ENCODE data around the gene GDPD5.

The GDPD5 gene

DNA sequence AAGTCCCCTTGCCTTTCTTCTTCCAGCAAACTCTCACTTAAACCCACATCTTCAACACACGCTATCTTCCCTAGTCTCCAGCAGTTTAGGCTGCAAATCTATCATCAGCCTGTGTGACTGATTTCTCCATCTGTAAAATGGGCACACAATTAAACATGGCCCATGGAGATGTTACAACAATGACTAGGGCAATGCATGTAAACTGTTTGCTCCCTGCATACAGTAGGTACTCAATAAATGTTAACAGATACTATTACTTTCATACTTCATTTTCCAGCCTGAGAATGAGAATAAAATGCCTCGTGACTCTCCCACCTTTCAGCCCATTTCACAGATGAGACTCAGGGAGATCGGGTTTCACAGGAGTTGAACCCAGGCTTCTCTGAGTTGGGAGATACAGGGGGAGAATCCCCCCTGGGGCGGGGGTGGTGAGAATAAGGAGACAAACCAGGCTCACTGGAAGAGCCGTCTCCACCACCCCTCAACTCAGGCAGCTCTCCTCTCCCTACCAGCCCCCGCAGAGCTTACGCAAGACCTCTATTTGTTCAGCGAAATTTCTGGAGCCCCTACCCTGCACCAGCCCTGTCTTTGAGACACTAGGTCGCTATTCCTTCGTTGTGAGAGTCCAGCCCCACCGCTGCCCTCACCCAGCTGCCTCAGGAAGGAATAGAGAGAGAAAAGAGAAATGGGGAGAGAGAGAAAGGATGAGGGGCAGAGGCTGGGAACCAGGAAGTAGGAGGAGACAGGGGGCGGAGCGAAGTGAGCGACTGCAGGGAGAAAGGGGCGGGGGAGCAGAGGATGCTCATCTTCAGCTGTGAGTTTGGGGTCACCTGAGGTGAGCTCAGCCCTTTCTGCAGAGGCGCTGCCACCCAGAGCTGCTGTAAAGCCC, 50.6 kb downstream of the GDPD5 start:
- in situ Hi-C loops (cut with HindIII; ENCODE audit: low sequenced_read_pairs) = no loop called here

DNA sequence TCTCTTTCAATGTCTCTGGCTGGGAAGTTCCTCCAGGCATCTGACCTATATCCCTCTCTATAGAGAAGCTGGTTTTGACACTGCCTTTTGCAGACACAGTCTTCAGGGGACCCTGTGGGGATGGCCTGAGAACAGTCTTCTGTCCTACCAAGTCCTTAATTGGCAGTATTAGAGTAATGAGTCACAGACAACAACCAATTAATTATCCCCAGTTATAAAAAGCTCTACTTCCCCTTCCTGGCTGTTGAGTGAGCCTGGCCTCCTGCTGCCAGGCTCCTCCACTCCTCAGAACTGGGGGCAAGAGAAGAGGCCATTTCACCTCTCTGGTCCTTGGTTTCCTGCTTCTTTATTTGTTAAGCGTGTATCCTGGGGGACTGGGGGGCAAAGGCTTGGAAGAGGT, 51.5 kb downstream of the GDPD5 start:
- in situ Hi-C loops (cut with HindIII; ENCODE audit: low sequenced_read_pairs) = no loop called here

DNA sequence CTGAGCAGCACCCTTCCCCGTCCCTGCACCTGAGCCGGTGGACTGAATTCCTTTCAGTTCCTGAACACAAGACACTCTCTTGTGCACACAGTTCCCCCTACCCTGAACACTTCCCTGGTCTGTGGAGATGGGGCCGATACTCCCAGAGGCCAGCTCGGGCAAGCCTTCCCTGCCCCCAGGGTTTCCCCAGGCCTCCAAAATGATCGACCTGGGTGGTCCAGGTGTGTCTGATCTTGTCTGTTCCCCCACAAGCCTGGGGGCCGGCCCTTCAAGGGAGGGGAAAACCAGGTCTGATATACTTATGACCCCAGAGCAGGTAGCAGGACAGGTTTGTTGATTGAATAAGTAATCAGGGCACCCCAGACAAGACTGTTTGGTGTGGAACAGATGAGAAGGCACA, 52.1 kb downstream of the GDPD5 start:
- in situ Hi-C loops (cut with HindIII; ENCODE audit: low sequenced_read_pairs) = no loop called here

DNA sequence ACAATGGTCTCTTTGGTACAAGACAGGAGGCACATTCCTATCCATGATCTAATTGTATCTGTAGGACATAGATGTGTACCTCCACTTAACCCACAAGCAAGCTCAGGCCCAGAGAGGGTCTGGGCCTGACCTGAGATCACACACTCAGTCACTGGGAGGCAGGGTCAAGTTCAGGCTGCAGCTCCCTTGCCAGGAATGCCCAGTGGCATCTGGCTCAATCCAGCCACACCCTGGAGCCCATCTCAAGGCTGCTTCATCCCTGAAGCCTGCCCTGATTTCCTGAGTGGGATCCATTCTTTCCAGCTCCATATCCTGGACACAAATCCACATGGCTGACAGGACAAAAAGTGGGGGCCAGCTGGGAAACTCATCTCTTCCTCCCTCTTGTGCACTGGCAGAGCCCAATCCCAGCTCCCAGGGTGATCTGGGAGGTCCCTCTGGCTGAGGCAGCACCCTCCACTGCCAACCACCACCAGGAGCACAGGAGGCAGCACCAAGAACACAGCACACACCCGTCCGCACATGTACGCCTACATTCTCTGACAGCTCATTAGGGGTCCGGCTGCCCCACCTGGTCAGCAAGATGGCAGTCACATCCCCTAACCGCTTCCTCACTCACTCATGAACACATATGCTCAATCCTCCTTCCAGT, 53.5 kb downstream of the GDPD5 start:
- in situ Hi-C loops (cut with HindIII; ENCODE audit: low sequenced_read_pairs) = no loop called here

DNA sequence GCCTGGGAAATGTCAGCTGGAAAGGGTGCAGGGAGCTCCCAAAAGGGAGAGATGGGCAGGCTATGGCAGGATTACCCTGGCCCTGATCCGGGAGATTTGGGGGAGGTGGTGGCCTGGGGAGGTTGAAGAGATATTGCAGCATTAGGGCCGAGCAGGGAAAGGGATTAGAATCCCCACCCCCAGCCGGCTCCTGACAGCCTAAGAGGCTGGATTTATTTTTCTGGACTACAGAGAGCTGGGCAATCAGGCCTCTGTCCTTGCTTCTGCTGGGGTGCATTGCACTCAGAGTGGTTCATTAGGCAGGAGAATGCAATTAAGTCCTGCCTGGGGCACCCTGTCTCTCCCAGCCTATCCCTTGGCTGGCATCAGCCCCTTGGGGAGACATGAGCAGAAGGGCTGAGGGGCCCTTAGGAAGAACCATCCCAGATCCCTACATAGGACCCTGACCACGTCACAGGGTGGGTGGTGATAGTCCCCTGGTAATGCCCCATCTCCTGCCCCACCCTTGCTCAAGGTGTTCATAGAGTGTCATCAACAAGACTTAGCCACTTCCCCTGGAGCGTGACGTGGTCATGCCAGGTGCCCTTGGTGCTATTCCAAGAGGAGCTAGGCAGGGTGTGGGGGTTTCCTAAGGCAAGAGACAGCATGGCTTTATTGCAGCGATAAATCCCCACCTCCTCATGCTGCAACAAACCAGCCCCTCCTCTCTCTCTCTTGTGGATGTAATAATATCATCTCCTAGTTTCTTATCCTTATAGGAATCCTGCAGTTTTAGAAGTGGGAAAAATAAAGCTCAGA, 54.4 kb downstream of the GDPD5 start:
- in situ Hi-C loops (cut with HindIII; ENCODE audit: low sequenced_read_pairs) = no loop called here

DNA sequence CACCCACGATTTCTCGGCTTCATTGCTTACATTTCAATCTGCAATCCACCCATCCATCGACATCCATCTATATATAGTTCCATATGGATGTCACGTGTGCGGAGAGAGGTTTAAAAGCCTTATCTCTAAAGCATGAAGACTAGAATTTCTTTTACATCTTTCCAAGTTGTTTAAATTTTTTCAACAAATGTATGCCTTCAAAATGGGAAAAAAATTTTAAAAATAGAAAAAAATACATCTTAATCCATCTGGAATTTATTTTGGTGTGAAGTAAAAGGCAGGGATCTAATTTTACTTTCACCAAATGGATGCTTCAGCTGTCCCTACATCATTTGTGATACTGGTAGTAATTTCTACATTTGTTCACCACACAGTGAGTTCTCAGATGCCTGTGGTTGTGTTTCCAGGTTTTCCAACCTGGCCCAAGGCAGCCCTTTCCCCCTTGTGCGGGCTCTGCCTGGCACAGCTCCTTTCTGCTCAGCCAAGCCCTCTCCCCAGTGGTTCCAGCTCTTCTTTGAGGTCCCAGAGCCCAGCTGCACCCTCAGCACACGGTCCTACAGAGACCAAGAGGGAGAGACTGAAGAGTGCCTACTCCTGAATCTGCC, 55.2 kb downstream of the GDPD5 start:
- in situ Hi-C loops (cut with HindIII; ENCODE audit: low sequenced_read_pairs) = no loop called here

DNA sequence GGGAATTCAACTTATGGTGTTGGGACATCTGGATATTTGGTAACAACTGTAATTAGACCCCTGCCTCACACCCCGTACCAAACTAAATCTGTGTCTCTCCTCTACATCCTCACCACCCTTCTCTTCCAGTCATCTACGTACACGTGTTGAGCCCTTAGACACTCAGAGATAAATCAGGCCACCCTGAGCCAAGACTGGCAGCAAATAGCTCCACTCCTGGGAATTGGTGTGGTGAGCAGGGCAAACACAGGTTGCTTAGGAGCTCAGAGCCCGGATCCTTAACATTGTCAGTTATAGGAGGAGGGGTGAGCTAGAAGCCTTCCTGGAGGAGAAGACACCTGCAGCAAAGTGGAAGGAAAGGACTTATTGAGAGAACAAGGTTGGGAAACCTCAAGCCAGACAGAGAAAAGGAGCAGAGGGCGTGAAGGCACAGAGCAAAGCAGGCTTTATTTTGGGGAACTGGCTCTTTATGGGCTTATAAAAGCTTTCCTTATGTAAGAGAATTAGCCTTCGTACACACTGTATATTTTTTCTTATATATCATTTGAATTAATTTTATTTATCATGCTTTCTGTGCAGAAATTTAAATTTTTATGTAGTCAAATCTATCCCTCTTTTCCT, 55.8 kb downstream of the GDPD5 start:
- in situ Hi-C loops (cut with HindIII; ENCODE audit: low sequenced_read_pairs) = no loop called here

DNA sequence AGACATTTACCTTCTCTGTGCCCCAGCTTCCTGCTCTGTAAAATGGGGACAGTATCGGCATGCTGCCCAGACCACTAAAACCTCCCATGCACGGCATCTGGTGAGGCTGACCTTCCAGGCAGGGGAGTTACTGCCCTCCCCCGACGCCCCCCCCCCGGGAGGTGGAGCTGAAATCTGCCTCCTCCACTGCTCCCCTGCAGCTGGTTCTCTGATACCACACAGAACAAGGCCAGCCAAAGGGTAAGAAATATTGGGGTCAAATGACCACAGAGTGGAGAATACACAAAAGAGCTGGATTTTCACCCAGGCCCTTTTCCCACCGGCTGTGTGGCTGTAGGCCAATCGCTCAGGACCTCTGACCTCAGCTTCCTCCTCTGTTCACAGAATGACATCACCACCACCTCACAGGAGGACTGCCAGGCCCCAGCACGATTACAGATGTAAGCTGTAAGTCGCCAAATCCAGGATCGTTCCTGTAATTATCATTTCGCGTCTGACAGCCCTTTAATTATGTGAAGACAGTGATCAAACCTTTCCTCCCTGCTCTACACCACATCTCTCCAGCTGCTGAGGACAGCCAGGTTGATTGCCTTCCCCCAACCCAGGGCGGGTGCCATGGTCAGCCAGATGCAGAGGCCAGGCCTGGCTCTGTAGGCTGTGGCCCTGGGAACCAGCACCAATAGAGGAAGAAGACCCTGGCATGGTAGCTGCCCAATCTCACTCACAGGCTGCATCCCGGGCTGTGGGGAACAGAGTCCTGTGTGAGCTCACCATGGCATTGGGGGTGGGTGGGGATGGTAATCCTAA, 57.0 kb downstream of the GDPD5 start:
- in situ Hi-C loops (cut with HindIII; ENCODE audit: low sequenced_read_pairs) = no loop called here

DNA sequence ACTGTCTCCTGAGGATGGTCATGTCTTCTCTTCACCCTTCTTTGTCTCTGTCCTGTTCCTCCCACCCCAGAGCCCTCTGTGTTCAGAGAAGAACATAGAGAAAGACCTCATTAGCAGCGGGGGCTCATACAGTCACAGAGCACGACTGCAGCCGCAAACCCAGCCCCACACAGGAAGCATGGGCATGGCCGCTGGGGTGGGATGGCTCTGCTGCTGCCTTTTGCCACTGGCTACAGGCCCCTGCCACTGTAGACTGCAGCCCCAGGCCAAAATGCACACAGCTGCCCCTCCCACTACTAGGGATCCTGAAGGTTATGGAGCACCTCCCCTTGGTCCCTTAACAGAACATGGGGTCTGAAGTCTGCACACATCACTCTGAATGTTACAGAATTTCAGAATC, 57.9 kb downstream of the GDPD5 start:
- in situ Hi-C loops (cut with HindIII; ENCODE audit: low sequenced_read_pairs) = no loop called here

DNA sequence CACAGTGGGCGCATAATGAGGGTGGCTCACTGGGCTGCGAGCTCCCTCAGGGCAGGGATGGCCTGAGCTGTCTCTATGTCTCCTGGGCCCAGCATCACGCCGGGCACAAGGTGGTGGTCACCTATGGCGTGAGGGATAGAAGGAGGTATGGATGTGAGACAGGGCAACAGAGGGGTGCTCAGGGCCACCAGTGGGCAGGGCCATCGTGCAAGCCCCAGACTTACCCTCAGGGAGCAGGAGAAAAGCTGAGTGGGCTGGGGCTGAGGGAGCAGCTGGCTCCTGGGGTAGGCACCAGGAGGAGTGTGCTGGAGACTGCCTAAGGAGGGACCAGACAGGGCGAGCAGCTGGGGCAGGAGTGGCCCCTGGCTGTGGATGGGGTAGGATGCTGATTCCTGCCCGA, 58.4 kb downstream of the GDPD5 start:
- in situ Hi-C loops (cut with HindIII; ENCODE audit: low sequenced_read_pairs) = no loop called here

DNA sequence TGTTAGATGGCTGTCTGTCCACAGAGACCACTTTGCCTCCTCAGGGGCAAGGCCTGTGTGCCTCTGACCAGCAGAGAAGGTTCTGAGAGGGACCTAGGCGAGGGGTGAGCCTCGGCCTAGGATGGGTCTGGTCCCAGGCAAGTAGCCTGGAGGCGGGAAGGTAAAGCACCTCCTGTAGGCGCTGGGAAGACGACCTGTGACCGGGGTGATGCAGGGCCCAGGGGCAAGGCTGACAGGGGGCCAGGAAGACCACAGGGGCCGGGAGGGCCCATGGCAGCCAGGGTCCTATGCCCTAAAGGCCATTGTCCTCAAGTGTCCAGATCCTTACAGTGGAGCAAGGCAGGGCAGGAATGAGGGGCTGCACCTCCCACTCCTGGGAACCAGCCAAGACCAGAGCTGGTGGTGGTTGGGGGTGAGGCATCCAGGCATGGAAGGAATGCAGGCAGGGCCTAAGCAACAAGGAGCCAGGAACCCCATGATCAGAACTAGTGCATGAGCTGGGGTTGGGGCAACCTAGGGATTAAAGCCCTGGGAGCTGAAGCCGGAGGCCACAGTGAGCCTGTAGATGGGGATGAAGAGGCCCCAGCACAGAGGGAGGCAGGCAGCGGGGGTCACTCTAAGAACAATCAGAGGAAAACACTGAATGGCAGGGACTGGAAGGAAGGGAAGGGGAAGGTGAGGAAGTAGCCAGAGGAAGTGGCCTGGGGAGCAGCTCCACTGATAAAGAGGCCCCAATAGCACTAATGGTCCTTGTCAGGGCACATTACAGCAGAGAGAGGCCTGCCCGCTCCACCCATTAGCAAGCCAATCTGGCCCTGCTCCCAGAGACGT, 59.8 kb downstream of the GDPD5 start:
- in situ Hi-C loops (cut with HindIII; ENCODE audit: low sequenced_read_pairs) = no loop called here

DNA sequence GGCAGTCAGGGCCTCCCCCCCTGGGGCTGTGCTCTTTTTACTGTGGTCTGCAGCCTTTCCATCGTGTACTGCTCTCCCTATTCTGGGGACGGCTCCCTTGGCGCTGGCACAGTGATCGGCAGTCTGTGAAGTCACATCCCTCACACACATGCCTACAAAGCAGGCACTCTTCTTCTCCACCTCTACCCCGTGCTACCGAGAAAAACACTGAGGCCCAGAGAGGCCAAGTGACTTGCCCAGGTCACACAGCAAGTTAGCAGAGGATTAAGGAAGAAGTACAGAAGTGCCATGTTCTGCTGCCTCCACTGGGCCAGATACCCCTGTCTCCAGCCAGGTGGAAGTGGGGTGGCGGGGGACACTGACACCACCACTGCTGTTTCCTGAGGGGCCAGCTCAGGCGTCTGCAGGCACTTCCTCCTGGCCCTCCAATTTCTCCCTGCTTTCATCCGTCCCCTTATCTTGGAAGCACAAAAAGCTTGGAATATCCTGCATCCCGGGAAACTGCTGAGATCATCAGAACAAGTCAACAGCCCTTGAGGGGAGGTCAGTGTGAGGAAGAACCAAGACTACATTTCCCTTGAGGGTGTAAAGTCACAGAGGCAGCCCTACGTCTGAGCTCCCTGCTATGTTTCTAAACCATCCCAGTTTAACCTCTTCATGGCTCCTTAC, 62.5 kb downstream of the GDPD5 start:
- in situ Hi-C loops (cut with HindIII; ENCODE audit: low sequenced_read_pairs) = loop anchor here (5.0 kb wide), 1 partner anchor 59 kb away; no protein-coding TSS in a partner anchor

DNA sequence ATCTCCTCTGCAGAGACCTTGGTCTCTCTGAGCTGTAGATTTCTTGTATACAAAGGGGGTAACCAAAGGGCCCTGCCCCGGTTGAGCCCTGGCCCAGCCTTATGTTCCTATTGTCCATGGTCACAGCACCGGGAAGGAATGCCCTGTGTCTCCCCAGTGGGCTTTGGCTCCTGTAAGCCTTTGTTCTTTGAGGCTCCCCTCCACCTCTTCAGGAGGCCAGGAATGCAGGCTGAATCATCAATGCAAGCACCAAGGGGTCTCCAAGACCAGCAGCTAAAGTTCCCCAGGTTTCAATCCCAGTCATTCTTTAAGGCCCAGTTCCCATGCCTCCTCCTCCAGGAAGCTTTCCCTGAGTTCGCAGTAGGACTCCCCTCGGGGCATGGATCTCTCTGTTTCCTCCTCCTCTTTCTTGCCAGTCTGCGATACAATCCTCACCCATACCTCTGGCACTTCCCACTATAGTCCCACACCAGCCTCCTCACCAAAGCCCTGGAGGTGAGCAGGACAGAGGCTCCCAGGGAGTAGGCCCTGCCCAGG, 63.6 kb downstream of the GDPD5 start:
- in situ Hi-C loops (cut with HindIII; ENCODE audit: low sequenced_read_pairs) = loop anchor here (5.0 kb wide), 1 partner anchor 60 kb away; no protein-coding TSS in a partner anchor

DNA sequence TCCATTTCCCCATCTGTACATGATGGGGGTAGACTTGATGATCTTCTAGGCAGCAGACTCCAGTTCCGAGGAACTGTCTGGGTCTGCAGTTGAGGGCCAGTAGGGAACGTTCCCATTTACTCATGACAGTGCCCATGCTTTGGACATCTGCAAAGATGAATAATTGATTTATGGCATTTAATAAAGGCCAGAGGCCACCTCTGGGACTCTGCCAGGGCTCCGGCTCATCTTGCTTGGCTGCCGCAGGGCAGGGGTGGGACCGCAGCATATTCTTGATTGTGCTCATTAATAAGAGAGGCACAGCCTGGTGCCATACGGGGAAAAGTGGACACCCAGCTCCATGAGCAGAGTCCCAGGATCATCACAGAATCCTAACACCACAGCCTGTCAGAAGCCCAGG, 64.6 kb downstream of the GDPD5 start:
- in situ Hi-C loops (cut with HindIII; ENCODE audit: low sequenced_read_pairs) = loop anchor here (5.0 kb wide), 1 partner anchor 61 kb away; no protein-coding TSS in a partner anchor

DNA sequence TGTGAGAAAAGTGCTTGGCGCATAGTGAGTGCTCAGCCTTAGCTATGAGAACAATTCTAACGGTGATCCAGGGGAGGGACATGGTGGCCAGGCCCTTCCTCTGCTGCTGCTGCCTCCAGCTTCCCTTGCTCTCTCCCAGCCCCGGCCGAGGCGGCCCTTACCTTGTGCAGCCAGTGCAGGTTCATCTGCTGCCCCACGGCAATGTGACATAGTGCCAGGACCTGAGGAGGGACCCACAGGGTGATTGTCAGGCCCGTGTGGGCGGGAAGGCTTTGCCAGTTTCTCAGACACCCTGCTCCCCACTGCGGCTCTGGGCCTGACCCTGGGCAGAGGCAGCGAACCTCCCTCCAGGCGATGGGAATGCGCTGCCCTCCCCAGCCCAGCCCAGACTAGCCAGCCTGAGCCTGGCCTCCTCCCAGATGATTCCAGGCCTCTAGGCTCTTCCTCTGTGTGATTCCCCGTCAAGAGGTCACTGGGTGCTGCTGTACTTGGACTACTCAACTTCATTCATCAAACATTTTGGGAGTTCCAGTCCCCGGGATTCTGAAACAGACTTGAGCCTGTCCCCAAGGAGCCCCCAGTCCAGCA, 69.1 kb downstream of the GDPD5 start:
- in situ Hi-C loops (cut with HindIII; ENCODE audit: low sequenced_read_pairs) = no loop called here

DNA sequence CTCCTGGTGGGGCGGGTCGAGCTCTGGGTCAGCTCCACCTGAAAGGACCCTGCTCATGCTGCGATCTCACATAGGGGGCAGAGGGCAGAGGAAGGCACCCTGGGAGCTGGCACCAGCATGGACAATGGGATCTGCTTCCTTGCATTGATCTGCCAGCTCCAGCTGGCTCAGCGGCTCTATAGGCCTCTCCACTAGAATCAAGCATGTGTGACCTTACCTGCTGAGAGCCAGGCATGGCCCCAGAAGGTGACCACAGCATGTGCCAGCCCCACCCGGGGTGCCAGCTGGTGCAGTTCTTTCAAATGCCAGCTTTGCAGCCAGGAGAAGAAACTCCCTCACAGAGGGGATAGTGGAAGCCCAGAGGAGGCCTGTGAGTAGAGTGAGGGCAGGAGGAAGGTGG, 70.8 kb downstream of the GDPD5 start:
- in situ Hi-C loops (cut with HindIII; ENCODE audit: low sequenced_read_pairs) = no loop called here

DNA sequence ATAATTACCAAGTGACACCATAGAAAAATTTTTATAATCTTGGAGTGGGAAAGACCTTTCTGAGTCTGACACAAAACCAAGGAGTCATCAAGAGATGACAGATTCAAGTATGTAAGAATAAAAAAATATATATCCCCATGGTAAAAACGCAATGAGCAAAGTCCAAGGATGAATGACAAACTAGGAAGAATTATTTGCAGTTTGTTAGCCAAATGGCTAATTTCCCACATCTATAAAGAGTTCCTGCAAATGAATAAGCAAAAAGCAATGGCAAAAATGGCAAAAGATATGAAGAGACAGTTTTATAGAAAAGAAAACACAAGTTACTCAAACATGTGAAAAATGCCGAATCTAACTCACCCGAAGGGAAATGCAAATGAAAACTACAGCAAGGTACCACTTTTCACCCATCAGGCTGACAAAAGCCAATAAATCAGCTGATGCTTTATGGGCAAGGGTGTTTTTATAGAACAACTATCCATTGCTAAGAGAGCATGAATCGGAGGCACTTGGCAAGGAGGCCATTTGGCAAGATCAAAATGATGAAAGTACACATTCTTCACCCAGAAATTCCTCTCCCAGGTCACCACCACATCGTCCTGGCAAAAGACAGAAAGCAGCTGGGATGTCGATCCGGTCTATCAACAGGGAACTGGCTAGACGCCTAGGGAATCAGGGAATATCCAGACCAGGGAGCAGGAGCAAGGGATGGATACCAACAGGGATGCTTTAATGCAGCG, 71.7 kb downstream of the GDPD5 start:
- in situ Hi-C loops (cut with HindIII; ENCODE audit: low sequenced_read_pairs) = no loop called here

Measured in endothelial cell of hepatic sinusoid (primary cell).